HG02610 (cell line): ENCODE measurements around the gene SLC9A9.

Experiments used
- ATAC-seq: cut with Tn5 transposase; IDR thresholded peaks from one replicate; pipeline ENCODE4 v1.9.1; 2021; ENCODE audit warnings: mild to moderate bottlenecking, moderate library complexity; ENCODE audit not compliant: unreplicated experiment

Gene SLC9A9

GRCh38 chr3:143652118-143652517 lies 196.2 kb downstream of the SLC9A9 start:
- ATAC-seq = no peak

GRCh38 chr3:143650827-143651226 lies 197.4 kb downstream of the SLC9A9 start:
- ATAC-seq = no peak

GRCh38 chr3:143650120-143650519 lies 198.1 kb downstream of the SLC9A9 start:
- ATAC-seq = no peak

GRCh38 chr3:143648708-143649107 lies 199.6 kb downstream of the SLC9A9 start:
- no peak for ATAC-seq

GRCh38 chr3:143648218-143648617 lies 200.1 kb downstream of the SLC9A9 start:
- ATAC-seq = no peak

- ATAC-seq = peak; percentile 54
These were observed 203.7 kb downstream of the SLC9A9 start for GRCh38 chr3:143644370-143645089.

GRCh38 chr3:143643905-143644304 lies 204.4 kb downstream of the SLC9A9 start:
- no peak for ATAC-seq

- no peak for ATAC-seq
These were observed 207.5 kb downstream of the SLC9A9 start for GRCh38 chr3:143640774-143641173.

- no peak for ATAC-seq
These were observed 211.1 kb downstream of the SLC9A9 start for GRCh38 chr3:143637133-143637532.

GRCh38 chr3:143634991-143635390 lies 213.3 kb downstream of the SLC9A9 start:
- ATAC-seq = no peak

GRCh38 chr3:143634427-143634826 lies 213.8 kb downstream of the SLC9A9 start:
- ATAC-seq = no peak

GRCh38 chr3:143633816-143634215 lies 214.5 kb downstream of the SLC9A9 start:
- no peak for ATAC-seq

GRCh38 chr3:143629726-143630125 lies 218.5 kb downstream of the SLC9A9 start:
- ATAC-seq = no peak

- ATAC-seq = no peak
These were observed 219.3 kb downstream of the SLC9A9 start for GRCh38 chr3:143628971-143629370.

GRCh38 chr3:143627336-143627735 lies 220.9 kb downstream of the SLC9A9 start:
- no peak for ATAC-seq

- ATAC-seq = no peak
These were observed 229.0 kb downstream of the SLC9A9 start for GRCh38 chr3:143619231-143619630.

GRCh38 chr3:143617050-143617449 lies 231.2 kb downstream of the SLC9A9 start:
- no peak for ATAC-seq

- ATAC-seq = no peak
These were observed 235.0 kb downstream of the SLC9A9 start for GRCh38 chr3:143613226-143613625.

GRCh38 chr3:143612541-143612940 lies 235.7 kb downstream of the SLC9A9 start:
- ATAC-seq = no peak

- no peak for ATAC-seq
These were observed 239.3 kb downstream of the SLC9A9 start for GRCh38 chr3:143608966-143609365.

GRCh38 chr3:143605233-143605950 lies 242.9 kb downstream of the SLC9A9 start:
- ATAC-seq = peak; percentile 33

GRCh38 chr3:143604402-143605185 lies 243.7 kb downstream of the SLC9A9 start:
- ATAC-seq = peak; percentile 88
